ENCODE data around the gene CDK6. TPM values are rescaled to one million over a fixed set of nuclear protein-coding genes. Genes with fewer than 3 reads are reported as not detected.

CDK6 gene
- total and polyA plus RNA-seq, 2 of the 8 experiments (the other 6 are each of a cell fraction or from before 2014, with no cell fraction given): 5.9 to 18.9 TPM

DNA sequence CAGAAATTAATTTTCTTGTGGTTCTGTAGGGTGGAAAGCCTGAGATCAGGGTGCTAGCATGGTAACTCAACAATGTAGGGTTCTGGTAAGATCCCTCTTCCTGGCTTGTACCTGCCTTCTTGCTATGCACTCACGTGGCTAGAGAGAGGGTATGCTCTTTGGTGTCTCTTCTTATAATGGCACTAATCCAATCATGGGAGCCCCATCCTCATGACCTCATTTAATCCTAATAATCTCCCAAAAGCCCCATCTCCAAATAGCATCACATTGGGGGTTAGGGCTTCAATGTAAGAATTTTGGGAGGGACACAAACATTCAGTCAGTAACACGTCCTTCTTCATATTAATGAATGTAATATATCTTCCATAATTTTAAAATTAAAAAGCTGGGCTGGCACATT lies 206.6 kb downstream of the CDK6 start:
- H2AFZ ChIP-seq (ENCODE audit: low read length): no peak overlapping the region
- H2BK12ac ChIP-seq (ENCODE audit: low read depth, low read length): no peak overlapping the region
- ChIA-PET CTCF (ENCODE audit: partially characterized antibody) (interaction anchor here (1.1 to 1.7 kb wide), 2 partner anchors 9 to 251 kb away, joined by 4 read pairs; no protein-coding TSS in a partner anchor), POLR2A (ENCODE audit: partially characterized antibody) (no interaction called here)
- no peak for TF ChIP-seq TAF1 (IDR thresholded peaks at IDR 0.05; ENCODE audit: low read depth, low read length)
- no peak for TF ChIP-seq SIN3A (conservative IDR thresholded peaks at IDR 0.05 in 1 of 2, IDR thresholded peaks at IDR 0.05 in 1 of 2; ENCODE audit: low read depth in 1 of 2, low read length in 2 of 2)
- H2AK5ac ChIP-seq (ENCODE audit: low read depth, low read length): no peak overlapping the region
- H2BK120ac ChIP-seq (replicated peaks; ENCODE audit: low read depth, low read length): no peak overlapping the region
- no peak overlapping the region for H3K4ac ChIP-seq (replicated peaks; ENCODE audit: insufficient read length, low read depth, low read length)
- no peaks in the 10 kb centered on the region for H3K9me3 ChIP-seq (ENCODE audit: insufficient read depth in 2 of 2, low read depth in 1 of 2, low read length in 1 of 2)
- no peak overlapping the region for H3K56ac ChIP-seq (replicated peaks; ENCODE audit: insufficient read length, low read depth, low read length)
- no peak overlapping the region for H4K91ac ChIP-seq (replicated peaks; ENCODE audit: insufficient read length, low read length)
- peaks cover 0 to under 1% (median 0%) of the 10 kb centered on the region in 4 experiments; a peak in 1 of 7 replicates for H3K4me1 ChIP-seq (replicated peaks in 1 of 4; ENCODE audit: control insufficient read depth in 3 of 4, insufficient read depth in 4 of 4, low read length in 3 of 4)
- no peak overlapping the region for H4K5ac ChIP-seq (ENCODE audit: insufficient read length, low read depth, low read length)
- no peaks in the 10 kb centered on the region for H4K20me1 ChIP-seq (replicated peaks in 1 of 2; ENCODE audit: control insufficient read depth in 1 of 2, insufficient read depth in 2 of 2, low read length in 2 of 2)
- 78% methylated on average over 2 of the region's 2 CpGs; no CpG with 5 or more reads in 1 of the 2 experiments for WGBS, 2 experiments (ENCODE audit: extremely low coverage in 1 of 2, insufficient coverage in 1 of 2, insufficient read length in 1 of 2, insufficient replicate concordance in 2 of 2, low coverage in 1 of 2, low lambda C conversion rate in 2 of 2, missing lambda C conversion rate in 1 of 2)
- no peak for DNase-seq (ENCODE audit: low read depth in 1 of 2, low spot score in 2 of 2)
- no peak overlapping the region for H4K8ac ChIP-seq (ENCODE audit: extremely low read depth, insufficient read depth, low read length)
- no peak for FAIRE-seq
- no peak overlapping the region for H3K4me2 ChIP-seq (ENCODE audit: insufficient read depth in 1 of 2, low read depth in 2 of 2, low read length in 2 of 2)
- H3K23ac ChIP-seq (ENCODE audit: insufficient read length): no peak overlapping the region
- H3K4me3 ChIP-seq (ENCODE audit: extremely low read depth in 1 of 4, insufficient read depth in 2 of 4, low read depth in 3 of 4, low read length in 4 of 4): no peak overlapping the region
- no peak overlapping the region for H3K27ac ChIP-seq (ENCODE audit: low read depth, low read length)
- H3K36me3 ChIP-seq (ENCODE audit: control insufficient read depth in 2 of 4, insufficient read depth in 4 of 4, low read length in 3 of 4): no peaks in the 10 kb centered on the region
- no peaks in the 10 kb centered on the region for H3K23me2 ChIP-seq (ENCODE audit: low read depth, low read length)
- no peaks in the 10 kb centered on the region for H3K79me1 ChIP-seq (ENCODE audit: low read depth, low read length)
- H3K14ac ChIP-seq (ENCODE audit: insufficient read length): no peak overlapping the region
- no peak overlapping the region for H2BK20ac ChIP-seq (ENCODE audit: low read length)
- H3K9ac ChIP-seq (replicated peaks in 1 of 4; ENCODE audit: extremely low read depth in 1 of 4, low read depth in 3 of 4, low read length in 3 of 4): no peak overlapping the region
- no peaks in the 10 kb centered on the region for H3K79me2 ChIP-seq (ENCODE audit: control insufficient read depth in 1 of 2, insufficient read depth in 2 of 2, low read length in 2 of 2)
- H3K18ac ChIP-seq (ENCODE audit: extremely low read depth, low read length): no peak overlapping the region
- H2BK5ac ChIP-seq (ENCODE audit: low read depth, low read length): no peak overlapping the region
- H3K27me3 ChIP-seq (replicated peaks in 1 of 4; ENCODE audit: control insufficient read depth in 3 of 4, extremely low read depth in 1 of 4, insufficient read depth in 3 of 4, low read length in 3 of 4): no peaks in the 10 kb centered on the region
- H2BK15ac ChIP-seq (ENCODE audit: low read length): no peak overlapping the region

All from H1 (cell line).